ENCODE measurements around the gene ASF1B.
A peak's percentile ranks its signal among the peaks of the same experiment; 100 is the strongest.

ASF1B gene

DNA sequence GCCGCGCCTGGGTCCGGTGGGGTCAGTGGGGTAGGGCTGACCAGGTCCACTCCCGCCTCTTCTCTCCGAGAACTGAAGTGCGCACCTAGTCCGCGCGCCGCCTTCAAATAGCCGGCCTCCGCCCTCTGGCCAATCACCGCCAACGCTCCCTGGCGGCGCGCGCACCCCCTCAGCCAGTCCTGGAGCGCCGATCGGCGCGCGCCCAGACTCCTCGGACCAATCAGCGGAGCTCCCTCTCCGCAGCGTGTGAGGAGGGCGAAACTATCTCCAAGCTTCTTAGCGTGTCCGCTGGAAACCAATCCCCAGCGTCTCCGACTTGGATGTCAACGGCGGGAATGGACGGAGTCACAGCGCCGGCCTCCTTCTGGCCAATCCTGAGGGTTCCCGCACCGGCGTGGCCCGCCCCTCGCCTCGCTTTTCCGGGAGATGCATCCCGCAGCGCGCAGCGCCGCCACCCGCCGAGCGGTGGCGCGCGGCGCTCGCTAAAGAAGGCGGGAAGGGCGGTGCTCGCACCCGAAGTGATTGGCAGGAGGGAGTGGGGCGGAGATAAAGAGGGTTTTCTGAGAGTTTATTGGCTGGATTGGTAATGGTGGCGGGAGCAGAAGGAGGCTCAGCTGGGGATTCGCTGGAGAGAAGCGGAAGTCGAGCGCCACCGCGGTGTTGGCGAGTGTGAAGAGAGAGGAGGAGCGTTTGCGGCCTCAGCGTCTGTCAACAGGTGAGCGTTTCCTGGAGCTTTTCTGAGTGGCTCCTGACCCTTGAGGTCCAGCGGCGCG is at the start of gene ASF1B:
TSS of gene ASF1B (minus strand) at position 81 of the 773 bp plus-strand sequence. CDS start 133 bp downstream, outside the sequence.
- TF ChIP-seq, protein P1, sequence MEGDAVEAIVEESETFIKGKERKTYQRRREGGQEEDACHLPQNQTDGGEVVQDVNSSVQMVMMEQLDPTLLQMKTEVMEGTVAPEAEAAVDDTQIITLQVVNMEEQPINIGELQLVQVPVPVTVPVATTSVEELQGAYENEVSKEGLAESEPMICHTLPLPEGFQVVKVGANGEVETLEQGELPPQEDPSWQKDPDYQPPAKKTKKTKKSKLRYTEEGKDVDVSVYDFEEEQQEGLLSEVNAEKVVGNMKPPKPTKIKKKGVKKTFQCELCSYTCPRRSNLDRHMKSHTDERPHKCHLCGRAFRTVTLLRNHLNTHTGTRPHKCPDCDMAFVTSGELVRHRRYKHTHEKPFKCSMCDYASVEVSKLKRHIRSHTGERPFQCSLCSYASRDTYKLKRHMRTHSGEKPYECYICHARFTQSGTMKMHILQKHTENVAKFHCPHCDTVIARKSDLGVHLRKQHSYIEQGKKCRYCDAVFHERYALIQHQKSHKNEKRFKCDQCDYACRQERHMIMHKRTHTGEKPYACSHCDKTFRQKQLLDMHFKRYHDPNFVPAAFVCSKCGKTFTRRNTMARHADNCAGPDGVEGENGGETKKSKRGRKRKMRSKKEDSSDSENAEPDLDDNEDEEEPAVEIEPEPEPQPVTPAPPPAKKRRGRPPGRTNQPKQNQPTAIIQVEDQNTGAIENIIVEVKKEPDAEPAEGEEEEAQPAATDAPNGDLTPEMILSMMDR (IDR thresholded peaks at IDR 0.05) = peak; percentile 97

DNA sequence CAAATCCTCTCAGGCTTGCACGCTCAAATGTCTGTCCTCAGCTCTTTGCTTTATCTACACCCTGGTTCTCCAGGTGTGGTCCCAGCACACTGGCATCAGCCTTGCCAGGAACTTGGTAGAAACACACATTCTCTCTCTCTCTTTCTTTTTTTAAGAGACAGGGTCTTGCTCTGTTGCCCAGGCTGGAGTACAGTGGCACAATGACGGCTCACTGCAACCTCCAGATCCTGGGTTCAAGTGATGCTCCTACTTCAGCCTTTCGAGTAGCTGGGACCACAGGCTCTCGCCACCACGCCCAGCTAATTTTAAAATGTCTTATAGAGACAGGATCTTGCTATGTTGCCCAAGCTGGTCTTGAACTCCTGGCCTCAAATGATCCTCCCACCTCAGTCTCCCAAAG is 48.8 kb upstream of the ASF1B start:
- TF ChIP-seq, protein P1 (IDR thresholded peaks at IDR 0.05) = no peak

DNA sequence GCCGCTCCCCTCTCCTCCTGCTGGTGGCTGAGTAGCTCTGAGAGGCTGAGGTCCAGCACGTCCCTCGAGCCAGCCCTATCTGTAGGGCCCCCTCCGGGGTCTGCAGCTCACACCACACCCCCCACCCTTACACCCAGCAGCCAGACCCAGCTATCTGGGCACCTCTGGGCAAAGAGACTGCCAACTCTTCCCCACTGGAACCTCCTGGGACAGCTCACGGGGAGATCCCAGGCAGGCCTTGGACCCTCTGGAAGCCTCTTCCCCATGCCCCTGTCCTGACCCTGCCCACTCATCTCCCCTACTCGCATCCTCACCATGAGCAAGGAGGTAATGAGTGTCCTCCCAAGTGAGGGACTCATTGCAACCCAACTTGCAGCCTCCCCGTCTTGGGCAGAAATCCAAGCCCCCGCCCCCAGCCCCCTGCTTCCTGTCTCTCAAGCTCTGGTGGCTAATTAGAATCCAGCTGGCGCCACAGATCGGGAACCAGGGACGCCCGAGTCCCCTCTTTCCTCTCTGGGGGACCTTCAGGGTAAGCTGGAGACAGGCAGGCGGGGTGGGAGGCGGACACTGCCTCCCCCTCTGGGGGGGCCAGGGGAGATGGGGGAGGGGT is 47.5 kb upstream of the ASF1B start:
- TF ChIP-seq, protein P1 (IDR thresholded peaks at IDR 0.05) = no peak

DNA sequence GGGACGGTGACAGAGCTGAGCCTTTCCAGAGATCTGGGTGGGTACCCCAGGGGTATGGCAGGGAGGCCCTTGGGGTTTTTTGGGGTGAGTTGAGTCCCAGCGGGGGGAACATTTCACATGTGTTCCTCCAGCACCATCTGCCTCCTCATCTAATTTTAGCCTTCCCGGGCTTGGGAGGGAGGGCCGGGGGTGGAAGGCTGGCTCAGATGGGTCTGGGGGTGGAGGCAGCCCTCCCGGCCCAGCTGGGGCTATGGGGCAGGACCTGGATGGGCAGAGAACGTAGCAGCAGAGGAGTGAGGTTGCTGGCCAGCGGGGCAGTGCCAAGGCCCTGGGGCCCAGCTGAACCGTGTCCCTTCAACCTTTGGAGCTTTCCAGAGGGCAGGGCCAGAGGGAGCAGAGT is 46.1 kb upstream of the ASF1B start:
- TF ChIP-seq, protein P1 (IDR thresholded peaks at IDR 0.05) = no peak

DNA sequence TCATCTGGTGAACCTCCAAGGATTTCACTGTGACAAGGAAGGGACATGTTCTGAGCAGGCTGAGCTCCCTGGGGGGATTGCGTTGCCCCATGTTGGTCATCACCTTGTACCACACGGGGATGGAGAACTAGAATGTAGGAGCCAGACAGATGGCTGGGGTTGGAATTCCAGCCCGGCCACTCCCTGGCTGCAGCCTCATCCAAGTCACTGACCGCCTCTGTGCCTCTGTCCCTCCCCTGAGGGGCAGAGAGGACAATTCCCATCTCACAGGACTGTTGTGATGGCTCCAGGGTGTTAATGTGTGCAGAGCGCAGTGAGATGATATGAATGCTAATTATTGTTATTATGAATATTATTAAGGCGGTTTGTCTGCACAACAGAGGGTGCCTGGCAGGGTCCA is 45.5 kb upstream of the ASF1B start:
- TF ChIP-seq, protein P1 (IDR thresholded peaks at IDR 0.05) = no peak

DNA sequence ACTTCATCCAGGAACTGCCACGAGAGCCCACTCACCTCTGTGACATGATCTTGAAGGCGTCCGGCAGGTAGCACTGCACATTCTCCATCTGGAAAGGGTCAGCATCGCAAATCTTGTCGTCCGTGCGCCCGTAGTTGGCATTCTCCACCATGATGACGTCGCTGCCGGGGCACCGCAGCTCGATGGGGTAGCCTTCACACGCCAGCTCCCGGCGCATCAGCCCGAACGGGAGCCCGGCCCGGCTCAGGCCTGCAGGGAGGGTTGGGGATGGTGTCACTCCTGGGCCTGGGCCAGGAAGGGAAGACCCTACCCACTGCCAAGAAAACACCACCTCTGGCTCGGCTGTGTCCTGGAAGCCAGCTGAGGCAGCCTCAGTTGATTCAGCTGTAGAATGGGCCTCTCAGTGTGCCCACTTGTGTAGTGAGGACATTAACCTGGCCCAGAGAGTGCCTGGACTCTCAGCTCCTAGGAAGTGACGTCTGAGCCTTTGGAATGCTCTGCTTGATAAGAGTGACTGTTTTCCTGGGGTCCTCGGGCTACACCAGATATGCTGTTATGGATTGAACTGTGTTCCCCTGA is 41.2 kb upstream of the ASF1B start:
- TF ChIP-seq, protein P1 (IDR thresholded peaks at IDR 0.05) = no peak

DNA sequence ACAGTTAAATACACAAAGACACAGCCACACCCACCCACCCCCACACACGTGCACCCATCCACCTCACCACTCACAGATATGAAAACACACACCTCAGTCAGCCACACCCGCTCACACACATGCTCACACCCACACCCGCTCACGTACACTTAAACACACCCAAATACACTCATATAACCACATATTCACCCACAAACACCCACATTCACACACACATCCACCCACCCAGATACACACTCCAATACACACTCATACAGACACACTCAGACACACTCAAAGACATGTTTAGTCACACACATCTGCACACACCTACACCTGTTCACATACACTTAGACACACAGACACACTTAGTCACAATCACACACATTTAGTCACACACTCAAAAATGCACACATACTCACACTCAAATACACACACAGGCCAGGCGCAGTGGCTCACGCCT is 39.0 kb upstream of the ASF1B start:
- TF ChIP-seq, protein P1 (IDR thresholded peaks at IDR 0.05) = no peak

Measured in LNCAP (cell line).